ENCODE data around the gene PRKAG2.
A peak's percentile ranks its signal among the peaks of the same experiment; 100 is the strongest.
"Not testable (repeated sequence)": the region's sequence is repeated elsewhere in the genome, so short reads cannot be mapped to it uniquely, and the experiment has no call there.

The PRKAG2 gene

DNA sequence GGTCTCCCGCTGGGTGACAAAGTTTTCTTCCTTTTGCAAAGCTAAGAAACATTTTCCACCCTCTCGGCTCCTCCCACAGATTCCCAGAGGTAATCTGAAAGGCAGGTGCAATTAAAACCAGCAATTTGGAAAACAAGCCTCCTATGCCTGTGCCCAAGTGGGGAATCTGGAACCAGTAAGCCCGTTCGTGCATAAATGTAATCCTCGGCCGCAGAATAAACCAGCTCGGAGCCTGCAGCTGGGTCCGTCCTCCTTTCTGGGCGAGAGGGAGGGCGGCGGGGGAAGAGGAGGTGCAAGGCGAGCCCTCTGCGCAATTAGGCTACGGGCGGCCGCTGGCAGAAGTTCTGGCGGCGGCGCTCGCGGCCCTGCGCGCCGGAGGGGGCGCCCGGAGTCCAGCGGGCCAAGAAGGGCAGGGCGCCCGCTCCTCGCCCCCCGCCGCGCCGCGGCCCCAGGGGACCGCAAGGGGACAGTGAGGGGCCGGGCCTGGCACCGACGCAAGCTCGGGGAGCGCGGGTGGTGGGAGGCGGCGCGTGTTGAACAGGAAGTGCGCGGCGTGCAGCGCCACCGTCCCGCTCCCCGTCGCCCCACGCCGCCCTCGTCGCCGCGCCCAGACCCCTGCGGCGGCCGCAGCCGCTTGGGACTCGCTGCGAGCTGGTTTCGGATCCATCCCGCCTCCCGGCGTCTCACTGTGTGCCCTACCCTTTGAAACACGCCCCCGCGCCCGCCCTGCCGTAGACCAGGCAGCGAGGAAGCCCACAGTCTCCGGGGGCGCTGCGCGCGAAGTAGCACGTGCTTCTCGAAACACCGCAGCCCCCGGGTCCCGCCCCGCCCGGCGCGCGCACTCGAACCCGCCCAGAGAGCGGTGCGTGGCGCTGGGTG lies at the start of gene PRKAG2:
Gene PRKAG2, minus strand, starts transcription at position 217 of the 879 bp plus-strand sequence. CDS start 495 bp downstream, outside the sequence.
- H3K4me1 Mint-ChIP-seq: peaks cover 8 to 19% of the 10 kb centered on the region in 2 donors
- peaks cover 0 to 2% of the 10 kb centered on the region in 2 donors for H3K9me3 Mint-ChIP-seq
- no peaks in the 10 kb centered on the region for H3K27me3 Mint-ChIP-seq
- no peaks in the 10 kb centered on the region for H3K36me3 Mint-ChIP-seq
- DNase-seq (peak; percentile 67), ATAC-seq (replicated peaks) (peak; percentile 62 to 64)
- peak within 1 kb of the TSS; percentile 98 to 99 for H3K4me3 Mint-ChIP-seq
- peak within 1 kb of the TSS; percentile 93 for H3K27ac Mint-ChIP-seq

DNA sequence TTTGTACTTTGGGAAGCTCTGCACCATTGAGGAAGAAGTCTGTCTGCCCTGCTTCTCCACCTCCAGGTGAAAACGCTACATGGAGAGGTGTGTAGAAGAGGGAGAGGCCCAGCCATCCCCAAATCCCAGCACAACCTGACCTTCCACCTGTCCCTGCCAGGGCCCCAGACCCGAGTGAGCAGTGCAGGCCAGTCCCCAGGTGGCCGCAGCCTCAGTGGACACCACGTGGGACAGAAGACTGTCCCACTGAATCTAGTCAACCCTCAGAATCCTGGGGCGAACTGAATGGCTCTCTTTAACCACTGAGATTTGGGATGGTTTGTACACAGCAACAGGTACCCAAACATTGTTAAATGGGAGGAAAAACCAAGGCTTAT lies 49.4 kb upstream of the PRKAG2 start:
- peaks cover 21 to 24% of the 10 kb centered on the region in 2 donors for H3K27me3 Mint-ChIP-seq
- peaks cover 0 to 2% of the 10 kb centered on the region in 2 donors for H3K36me3 Mint-ChIP-seq
- H3K4me3 Mint-ChIP-seq: peak overlapping the region in 1 of 2 donors; percentile 61
- H3K4me1 Mint-ChIP-seq: peaks cover 25% of the 10 kb centered on the region in 2 donors
- no peak for ATAC-seq (replicated peaks)
- DNase-seq: no peak
- H3K27ac Mint-ChIP-seq: peak overlapping the region; percentile 89
- H3K9me3 Mint-ChIP-seq: peaks cover 0 to 1% of the 10 kb centered on the region in 2 donors

DNA sequence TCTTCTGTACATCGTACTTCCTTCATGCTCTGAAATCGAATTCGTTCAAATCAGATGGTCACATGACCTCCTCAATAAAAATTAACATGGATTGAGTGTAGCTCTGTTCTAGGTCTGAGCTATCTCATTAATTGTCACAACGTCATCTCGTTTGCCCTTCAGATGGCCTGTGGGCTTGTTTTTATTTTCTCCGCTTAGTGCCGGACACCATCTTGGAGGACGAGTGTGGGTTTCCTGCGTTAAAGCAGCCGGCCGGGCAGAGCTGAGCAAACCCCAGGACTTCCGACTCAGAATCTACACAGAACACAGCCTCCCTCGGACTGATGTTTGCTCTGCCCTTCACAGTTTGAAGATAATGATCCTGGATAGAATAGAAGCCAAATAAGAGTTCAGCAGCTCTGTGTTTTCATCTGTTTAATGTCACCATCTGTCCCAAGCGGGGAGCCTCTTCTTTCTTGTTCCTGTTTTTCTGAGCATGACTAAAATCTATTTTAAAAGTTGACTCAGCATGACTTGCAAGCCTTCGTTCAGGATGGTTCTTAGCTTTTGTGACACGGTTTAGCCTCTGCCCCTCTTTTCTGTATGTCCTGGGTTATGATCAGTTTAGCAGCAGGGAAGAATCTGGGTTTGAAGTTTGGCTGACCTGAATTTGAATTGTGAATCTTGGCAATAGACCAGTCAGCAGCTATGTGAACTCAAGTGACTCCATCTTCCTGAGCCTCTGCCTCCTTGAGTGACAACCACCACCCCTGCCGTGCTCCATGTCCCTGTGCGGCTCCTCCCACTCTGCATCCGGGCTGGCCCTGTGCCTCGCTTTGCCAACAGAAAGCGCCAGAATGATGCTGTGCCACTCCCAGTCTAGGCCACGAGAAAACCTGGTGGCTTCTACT lies 48.8 kb upstream of the PRKAG2 start:
- DNase-seq (peak; percentile 20), ATAC-seq (replicated peaks) (peak; percentile 86 to 90)
- Mint-ChIP-seq H3K4me3 (peak overlapping the region; percentile 61 to 81), H3K9me3 (peaks cover 0 to 1% of the 10 kb centered on the region in 2 donors), H3K4me1 (peaks cover 23 to 26% of the 10 kb centered on the region in 2 donors), H3K27ac (peak overlapping the region; percentile 89), H3K36me3 (peaks cover 0 to 2% of the 10 kb centered on the region in 2 donors), H3K27me3 (peaks cover 25 to 28% of the 10 kb centered on the region in 2 donors)

DNA sequence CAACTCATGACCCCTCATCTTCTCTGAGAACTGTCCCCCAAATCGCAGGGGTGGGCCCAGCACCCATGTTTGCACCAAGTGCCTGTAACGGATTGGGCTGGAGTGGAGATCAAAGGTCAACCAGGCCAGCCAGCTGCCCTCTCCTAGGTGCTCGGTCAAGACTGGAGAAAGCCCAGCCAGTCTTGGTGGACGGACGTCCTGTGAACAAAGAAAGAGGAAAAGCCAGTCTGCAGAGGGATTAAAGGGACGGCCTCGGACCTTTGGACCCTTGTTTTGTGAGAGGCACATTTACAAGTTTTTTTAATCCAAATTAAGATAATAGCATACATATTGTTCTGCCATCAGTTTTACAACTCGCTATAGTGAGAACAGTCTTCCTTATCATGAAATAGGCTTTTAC lies 47.6 kb upstream of the PRKAG2 start:
- H3K27me3 Mint-ChIP-seq: peaks cover 26 to 28% of the 10 kb centered on the region in 2 donors

DNA sequence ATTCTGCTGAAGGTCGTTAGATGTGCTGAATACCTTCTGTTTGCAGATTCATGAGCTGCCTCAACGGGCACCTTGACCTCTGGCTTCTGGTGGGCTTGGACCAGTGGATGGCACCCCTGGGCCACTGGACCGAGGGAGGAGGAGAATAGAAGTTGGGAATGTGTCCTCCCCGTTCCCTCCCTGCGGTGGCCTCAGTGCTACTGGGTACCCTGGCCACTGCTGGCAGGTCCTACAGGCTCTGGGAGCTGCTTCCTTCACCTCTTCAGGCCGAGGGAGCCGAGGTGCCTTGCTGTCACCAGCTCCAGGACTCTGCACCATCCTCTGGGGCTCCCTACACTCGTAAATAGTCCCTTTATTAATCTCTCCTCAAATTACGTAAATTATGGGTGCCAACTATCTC lies 47.1 kb upstream of the PRKAG2 start:
- DNase-seq: no peak
- Mint-ChIP-seq H3K9me3 (peaks cover 0 to 1% of the 10 kb centered on the region in 2 donors), H3K4me3 (no peak overlapping the region), H3K27ac (peak overlapping the region; percentile 20), H3K36me3 (peaks cover 0 to 2% of the 10 kb centered on the region in 2 donors), H3K27me3 (peaks cover 26 to 28% of the 10 kb centered on the region in 2 donors), H3K4me1 (peaks cover 15 to 19% of the 10 kb centered on the region in 2 donors)
- no peak for ATAC-seq (replicated peaks)

More for the DNA sequence above, 47.6 kb upstream of the PRKAG2 start:
- Mint-ChIP-seq H3K27ac (peak overlapping the region; percentile 17), H3K36me3 (peaks cover 0 to 2% of the 10 kb centered on the region in 2 donors), H3K9me3 (peaks cover 0 to 1% of the 10 kb centered on the region in 2 donors), H3K4me1 (peaks cover 15 to 19% of the 10 kb centered on the region in 2 donors), H3K4me3 (peak overlapping the region in 1 of 2 donors; percentile 19)
- DNase-seq: no peak
- no peak for ATAC-seq (replicated peaks)

DNA sequence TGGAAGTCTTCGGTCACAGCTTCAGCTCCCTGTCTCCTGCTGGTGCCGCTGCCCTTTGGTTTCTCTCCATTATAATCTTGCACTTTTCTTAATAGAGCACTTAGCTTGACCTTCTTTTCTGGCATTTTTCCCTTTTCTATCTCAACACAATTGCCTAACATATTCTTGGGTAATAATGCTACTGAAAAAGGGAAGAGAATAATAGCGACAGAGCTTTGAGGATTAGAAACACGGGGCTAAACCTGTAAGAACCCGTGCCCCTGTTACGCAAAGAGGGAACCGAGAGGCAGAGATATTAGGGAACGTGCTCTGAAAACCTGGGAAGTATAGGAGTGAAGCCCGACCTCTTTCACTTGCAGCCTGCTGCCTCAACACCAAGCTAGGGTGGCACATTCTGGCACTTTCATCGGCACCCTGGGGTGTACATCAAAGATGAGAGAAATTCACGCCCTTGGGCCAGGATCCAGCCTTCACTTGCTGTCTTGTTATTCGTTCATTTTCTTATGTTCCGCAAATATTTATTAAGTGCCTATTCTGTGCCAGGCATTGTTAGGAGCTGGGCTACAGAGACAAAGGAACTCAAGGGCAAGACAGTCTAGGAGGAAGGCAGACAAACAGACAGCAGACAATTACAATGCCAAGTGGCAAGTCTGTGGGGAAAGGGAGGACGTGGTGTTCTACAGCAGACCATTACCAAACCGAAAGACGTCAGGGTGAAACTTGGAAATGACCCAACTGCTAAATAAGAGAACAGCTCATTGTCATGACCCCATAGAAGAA lies 46.4 kb upstream of the PRKAG2 start:
- Mint-ChIP-seq H3K4me3 (no peak overlapping the region), H3K27me3 (peaks cover 32 to 33% of the 10 kb centered on the region in 2 donors), H3K36me3 (peaks cover 0 to 2% of the 10 kb centered on the region in 2 donors), H3K27ac (no peak overlapping the region), H3K4me1 (peaks cover 15 to 19% of the 10 kb centered on the region in 2 donors), H3K9me3 (peaks cover 0 to 1% of the 10 kb centered on the region in 2 donors)
- ATAC-seq (replicated peaks) (no peak), DNase-seq (no peak)

DNA sequence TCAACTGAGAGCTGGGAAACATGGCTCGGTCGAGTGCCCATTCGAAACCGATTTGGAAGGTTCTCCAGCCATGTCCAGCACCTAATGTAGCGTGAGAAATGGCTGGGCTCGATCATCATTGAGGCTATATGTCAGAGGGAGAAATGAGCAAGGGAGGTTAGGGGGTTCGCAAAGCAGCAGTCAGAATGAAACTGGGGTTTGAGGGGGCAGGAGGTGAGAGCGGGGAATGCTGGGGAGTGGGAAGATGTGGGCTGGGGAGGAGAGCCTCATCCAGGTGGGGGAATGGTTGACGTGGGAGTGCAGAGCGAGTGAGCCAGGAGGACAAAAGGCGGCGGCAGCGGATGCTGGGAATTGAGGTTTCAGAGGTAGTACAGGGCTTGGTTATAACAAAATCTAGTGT lies 44.5 kb upstream of the PRKAG2 start:
- Mint-ChIP-seq H3K36me3 (peaks cover 0 to 2% of the 10 kb centered on the region in 2 donors), H3K9me3 (peaks cover 0 to 1% of the 10 kb centered on the region in 2 donors), H3K27ac (no peak overlapping the region), H3K27me3 (peaks cover 32 to 38% of the 10 kb centered on the region in 2 donors), H3K4me3 (no peak overlapping the region), H3K4me1 (peaks cover 13 to 19% of the 10 kb centered on the region in 2 donors)
- DNase-seq (no peak), ATAC-seq (replicated peaks) (no peak)

DNA sequence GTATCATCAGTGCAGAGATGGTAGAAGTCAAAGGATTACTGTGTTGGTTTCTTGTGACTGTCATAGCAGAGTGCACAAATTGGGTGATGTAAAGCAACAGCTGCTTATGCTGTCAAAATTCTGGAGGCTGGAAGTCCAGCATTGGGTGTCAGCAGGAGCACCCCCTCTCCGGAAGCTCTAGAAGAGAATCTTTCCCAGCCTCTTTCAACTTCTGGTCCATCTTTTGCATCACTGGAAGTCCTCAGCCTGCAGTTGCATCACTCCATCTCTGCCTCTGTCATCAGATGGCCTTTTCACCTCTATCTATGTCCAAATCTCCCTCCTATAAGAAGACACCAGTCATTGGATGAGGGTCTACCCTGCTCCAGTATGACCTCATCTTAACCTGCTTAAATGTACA lies 43.6 kb upstream of the PRKAG2 start:
- DNase-seq (no peak), ATAC-seq (replicated peaks) (no peak)
- Mint-ChIP-seq H3K36me3 (peaks cover 0 to under 1% of the 10 kb centered on the region in 2 donors), H3K27me3 (peaks cover 31 to 46% of the 10 kb centered on the region in 2 donors), H3K4me1 (peaks cover 4 to 12% of the 10 kb centered on the region in 2 donors), H3K4me3 (no peak overlapping the region), H3K9me3 (no peaks in the 10 kb centered on the region), H3K27ac (no peak overlapping the region)

DNA sequence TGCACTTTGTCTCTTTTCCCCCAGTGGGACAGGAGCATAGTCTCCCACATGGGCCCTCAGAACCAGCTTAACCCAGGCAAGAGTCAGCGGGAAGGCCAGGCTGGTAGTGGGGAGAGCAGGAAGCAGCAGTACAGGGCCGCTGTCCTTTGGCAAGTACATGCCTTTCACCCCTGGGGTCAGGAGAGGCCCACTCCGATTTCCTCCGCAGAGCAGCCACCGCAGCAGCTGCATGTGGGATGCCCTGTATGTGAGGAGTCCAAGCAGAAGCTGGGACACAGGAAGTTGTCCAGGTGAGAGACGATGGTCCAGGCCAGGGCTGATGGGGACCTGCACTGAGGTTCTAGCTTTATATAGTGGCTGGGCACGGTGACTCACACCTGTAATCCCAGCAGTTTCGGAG lies 42.7 kb upstream of the PRKAG2 start:
- DNase-seq (no peak), ATAC-seq (replicated peaks) (no peak)
- Mint-ChIP-seq H3K27me3 (peaks cover 32 to 51% of the 10 kb centered on the region in 2 donors), H3K9me3 (peaks cover 0 to 2% of the 10 kb centered on the region in 2 donors), H3K4me1 (peaks cover 0 to 10% of the 10 kb centered on the region in 2 donors), H3K27ac (no peak overlapping the region), H3K36me3 (peaks cover 1 to 4% of the 10 kb centered on the region in 2 donors), H3K4me3 (no peak overlapping the region)

DNA sequence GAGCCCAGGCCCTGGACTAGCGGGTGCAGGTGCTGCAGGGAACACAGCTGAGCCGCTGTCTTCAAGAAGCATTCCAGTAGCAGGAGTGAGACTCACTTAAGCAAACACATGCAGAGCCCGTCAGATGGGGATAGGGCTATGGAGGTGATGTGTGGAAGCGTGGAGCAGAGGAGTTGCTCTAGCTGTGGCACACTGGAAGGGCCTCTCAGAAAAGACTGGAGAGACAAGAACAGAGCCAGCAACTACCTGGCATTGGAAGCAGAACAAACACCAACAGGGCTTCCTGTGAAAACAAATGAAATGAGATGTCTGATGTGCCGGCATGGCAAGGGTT lies 41.6 kb upstream of the PRKAG2 start:
- Mint-ChIP-seq H3K27ac (no peak overlapping the region), H3K4me1 (peaks cover 0 to 6% of the 10 kb centered on the region in 2 donors), H3K36me3 (peaks cover 4 to 10% of the 10 kb centered on the region in 2 donors), H3K9me3 (peaks cover 6% of the 10 kb centered on the region in 2 donors), H3K27me3 (peaks cover 26 to 41% of the 10 kb centered on the region in 2 donors), H3K4me3 (no peak overlapping the region)
- DNase-seq (no peak), ATAC-seq (replicated peaks) (no peak)

DNA sequence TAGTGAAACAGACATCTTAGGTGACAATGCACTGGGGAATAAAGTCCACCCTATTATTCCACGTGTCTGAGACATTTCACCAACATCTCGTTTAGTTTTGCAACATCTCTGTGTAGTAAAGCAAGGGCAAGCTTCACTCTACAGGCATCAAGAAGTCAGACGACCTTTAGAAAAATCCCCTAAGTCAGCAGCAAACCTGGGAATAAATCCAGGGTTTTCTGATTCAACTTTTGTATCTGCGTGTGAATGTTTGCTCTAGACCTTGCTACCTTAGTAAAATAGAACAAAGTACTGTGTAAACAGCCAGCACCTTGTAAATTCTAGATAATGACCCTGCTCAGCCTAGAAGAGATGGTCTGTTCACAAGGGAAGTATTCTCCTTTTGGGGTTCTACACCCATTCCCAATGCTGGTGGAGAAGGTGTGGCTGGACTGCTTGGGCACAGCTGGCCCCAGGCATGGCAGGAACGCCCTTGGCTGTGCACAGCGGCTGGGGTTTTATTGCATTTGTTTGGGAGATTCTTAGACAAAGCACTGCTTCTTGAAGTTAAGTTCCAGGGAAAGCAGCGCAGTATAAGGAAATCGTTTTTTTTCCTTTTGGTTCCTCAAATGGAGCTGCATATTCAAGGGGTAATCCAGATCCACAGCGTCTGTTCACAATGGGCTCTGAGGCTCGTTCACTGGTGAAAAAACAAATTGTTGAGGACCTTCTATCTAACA lies 41.0 kb upstream of the PRKAG2 start:
- Mint-ChIP-seq H3K9me3 (peaks cover 6% of the 10 kb centered on the region in 2 donors), H3K4me1 (peaks cover 0 to 2% of the 10 kb centered on the region in 2 donors), H3K27me3 (peaks cover 20 to 41% of the 10 kb centered on the region in 2 donors), H3K27ac (no peak overlapping the region), H3K36me3 (peaks cover 4 to 10% of the 10 kb centered on the region in 2 donors), H3K4me3 (no peak overlapping the region)
- ATAC-seq (replicated peaks) (no peak), DNase-seq (no peak)

DNA sequence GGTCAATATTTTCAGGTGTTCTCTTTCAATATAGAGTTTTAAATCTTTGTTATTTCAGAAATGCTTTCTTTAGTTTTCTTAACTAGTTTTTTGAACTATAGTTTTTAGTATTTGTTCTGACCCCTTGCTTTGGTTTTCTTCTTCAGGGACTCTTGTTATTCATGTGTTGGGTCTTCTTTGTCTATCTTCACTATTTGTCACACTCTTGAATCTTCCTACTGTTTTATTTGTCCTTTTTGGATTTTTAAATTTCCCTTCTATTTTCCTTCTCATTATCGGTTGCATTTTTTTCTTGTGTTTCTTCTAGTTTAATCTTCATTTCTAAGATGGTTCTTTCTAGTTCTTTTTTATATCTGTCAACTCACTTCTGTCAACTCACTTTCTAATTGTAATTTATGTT lies 37.1 kb upstream of the PRKAG2 start:
- Mint-ChIP-seq H3K36me3 (peaks cover 4 to 10% of the 10 kb centered on the region in 2 donors), H3K27ac (no peak overlapping the region), H3K27me3 (peaks cover 12 to 27% of the 10 kb centered on the region in 2 donors), H3K4me3 (no peak overlapping the region), H3K9me3 (peaks cover 6% of the 10 kb centered on the region in 2 donors), H3K4me1 (no peaks in the 10 kb centered on the region)
- no peak for ATAC-seq (replicated peaks)
- DNase-seq: no peak

DNA sequence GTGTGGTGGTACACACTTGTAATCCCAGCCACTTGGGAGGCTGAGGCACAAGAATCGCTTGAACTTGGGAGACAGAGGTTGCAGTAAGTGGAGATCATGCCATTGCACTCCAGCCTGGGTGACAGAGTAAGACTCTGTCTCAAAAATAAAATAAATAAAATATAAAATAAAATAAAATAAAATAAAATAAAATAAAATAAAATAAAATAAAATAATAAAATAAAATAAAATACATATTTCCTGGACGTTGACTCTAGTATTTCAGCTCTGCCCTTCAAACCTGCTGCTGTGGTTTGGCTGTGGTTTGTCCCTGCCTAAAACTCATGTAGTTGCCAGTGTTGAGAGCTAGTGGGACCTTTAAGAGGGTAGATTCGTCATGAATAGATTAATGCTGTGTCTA lies 33.7 kb upstream of the PRKAG2 start:
- H3K4me3 Mint-ChIP-seq; ATAC-seq (replicated peaks); DNase-seq; H3K9me3 Mint-ChIP-seq; H3K27ac Mint-ChIP-seq; H3K4me1 Mint-ChIP-seq; H3K36me3 Mint-ChIP-seq: not testable (repeated sequence)
- H3K27me3 Mint-ChIP-seq: peaks cover 24 to 33% of the 10 kb centered on the region in 2 donors

All from stimulated activated naive B cell treated with anti-CD40 and anti-IgM and Interleukin-4, amounts not matched to agents 10 μg/mL and 1 μg/mL and 100 μg/mL, for 72 hours (primary cell).